ENCODE data around the gene NOVA2.

The NOVA2 gene

DNA sequence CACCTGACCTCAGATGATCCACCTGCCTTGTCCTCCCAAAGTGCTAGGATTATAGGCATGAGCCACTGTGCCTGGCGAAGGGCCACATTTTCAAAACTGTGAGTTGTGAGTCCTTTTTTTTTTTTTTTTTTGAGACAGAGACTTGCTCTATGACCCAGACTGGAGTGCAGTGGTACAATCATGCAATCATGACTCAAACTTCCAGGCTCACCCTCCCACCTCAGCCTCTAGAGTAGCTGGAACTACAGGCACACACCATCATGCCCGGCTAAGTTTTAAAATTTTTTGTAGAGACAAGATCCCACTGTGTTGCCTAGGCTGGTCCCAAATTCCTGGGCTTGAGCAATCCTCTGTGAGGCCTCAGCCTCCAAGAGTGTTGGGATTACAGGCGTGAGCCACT lies 67.4 kb downstream of the NOVA2 start:
- Histone ChIP-seq H3K27ac (ENCODE audit: low read length) (no peak overlapping the region), H4K20me1 (ENCODE audit: insufficient read depth, low read length) (no peaks in the 10 kb centered on the region), H3K4me2 (ENCODE audit: insufficient read depth, low read length) (no peak overlapping the region), H2AFZ (ENCODE audit: low read depth, low read length) (no peak overlapping the region), H3K4me1 (ENCODE audit: insufficient read depth, low read length) (peaks cover 16% of the 10 kb centered on the region), H3K36me3 (ENCODE audit: insufficient read depth, low read length) (peaks cover under 1% of the 10 kb centered on the region; the same call in 1 of the 2 replicates), H3K9ac (ENCODE audit: low read depth, low read length) (no peak overlapping the region), H3K9me3 (ENCODE audit: insufficient read depth, low read length, severe bottlenecking) (no peaks in the 10 kb centered on the region), H3K79me2 (ENCODE audit: insufficient read depth, low read length) (peaks cover 10% of the 10 kb centered on the region), H3K27me3 (ENCODE audit: insufficient read depth, low read length, poor library complexity) (no peaks in the 10 kb centered on the region), H3K4me3 (ENCODE audit: low read depth in 1 of 2, low read length in 2 of 2) (no peak overlapping the region)
- ATAC-seq (ENCODE audit: insufficient read depth, low read depth), result no peak
- no peak for DNase-seq
- TF ChIP-seq EZH2 (IDR thresholded peaks at IDR 0.05; ENCODE audit: borderline replicate concordance, low read depth, low read length, severe bottlenecking), result no peak
- TF ChIP-seq, protein P1, sequence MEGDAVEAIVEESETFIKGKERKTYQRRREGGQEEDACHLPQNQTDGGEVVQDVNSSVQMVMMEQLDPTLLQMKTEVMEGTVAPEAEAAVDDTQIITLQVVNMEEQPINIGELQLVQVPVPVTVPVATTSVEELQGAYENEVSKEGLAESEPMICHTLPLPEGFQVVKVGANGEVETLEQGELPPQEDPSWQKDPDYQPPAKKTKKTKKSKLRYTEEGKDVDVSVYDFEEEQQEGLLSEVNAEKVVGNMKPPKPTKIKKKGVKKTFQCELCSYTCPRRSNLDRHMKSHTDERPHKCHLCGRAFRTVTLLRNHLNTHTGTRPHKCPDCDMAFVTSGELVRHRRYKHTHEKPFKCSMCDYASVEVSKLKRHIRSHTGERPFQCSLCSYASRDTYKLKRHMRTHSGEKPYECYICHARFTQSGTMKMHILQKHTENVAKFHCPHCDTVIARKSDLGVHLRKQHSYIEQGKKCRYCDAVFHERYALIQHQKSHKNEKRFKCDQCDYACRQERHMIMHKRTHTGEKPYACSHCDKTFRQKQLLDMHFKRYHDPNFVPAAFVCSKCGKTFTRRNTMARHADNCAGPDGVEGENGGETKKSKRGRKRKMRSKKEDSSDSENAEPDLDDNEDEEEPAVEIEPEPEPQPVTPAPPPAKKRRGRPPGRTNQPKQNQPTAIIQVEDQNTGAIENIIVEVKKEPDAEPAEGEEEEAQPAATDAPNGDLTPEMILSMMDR (IDR thresholded peaks at IDR 0.05; ENCODE audit: borderline replicate concordance, extremely low read depth, low read length, poor library complexity, severe bottlenecking), result no peak

DNA sequence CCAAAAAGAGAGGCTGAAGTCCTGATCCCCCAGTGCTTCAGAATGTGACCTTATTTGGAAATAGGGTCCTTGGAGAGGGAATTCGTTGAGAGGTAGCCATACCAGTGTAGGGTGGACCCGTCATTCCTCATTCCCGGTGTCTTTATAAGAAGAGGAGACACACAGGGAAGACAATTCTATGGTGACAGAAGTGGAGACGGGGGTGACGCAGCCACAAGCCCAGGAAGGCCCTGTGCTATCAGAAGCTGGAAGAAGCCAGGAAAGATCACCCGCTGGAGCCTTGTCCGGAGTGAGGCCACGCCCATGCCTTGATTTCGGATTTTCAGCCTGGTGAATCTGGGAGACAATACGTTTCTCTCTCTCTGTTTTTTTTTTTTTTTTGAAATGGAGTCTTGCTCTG lies 68.7 kb downstream of the NOVA2 start:
- no peak overlapping the region for H3K4me2 ChIP-seq (ENCODE audit: insufficient read depth, low read length)
- peaks cover 22% of the 10 kb centered on the region for H3K79me2 ChIP-seq (ENCODE audit: insufficient read depth, low read length)
- H3K4me1 ChIP-seq (ENCODE audit: insufficient read depth, low read length), result peaks cover 25% of the 10 kb centered on the region
- H2AFZ ChIP-seq (ENCODE audit: low read depth, low read length), result peak overlapping the region; percentile 40; the same call in 1 of the 2 replicates
- H3K27me3 ChIP-seq (ENCODE audit: insufficient read depth, low read length, poor library complexity), result no peaks in the 10 kb centered on the region
- no peak overlapping the region for H3K4me3 ChIP-seq (ENCODE audit: low read depth in 1 of 2, low read length in 2 of 2)
- no peak for DNase-seq
- H3K27ac ChIP-seq (ENCODE audit: low read length), result no peak overlapping the region
- TF ChIP-seq, protein P1 (IDR thresholded peaks at IDR 0.05; ENCODE audit: borderline replicate concordance, extremely low read depth, low read length, poor library complexity, severe bottlenecking), result no peak
- no peak for TF ChIP-seq EZH2 (IDR thresholded peaks at IDR 0.05; ENCODE audit: borderline replicate concordance, low read depth, low read length, severe bottlenecking)
- ATAC-seq (ENCODE audit: insufficient read depth, low read depth), result no peak
- 0 out of 2 replicates have a peak, but pooled peaks cover under 1% of the 10 kb centered on the region for H4K20me1 ChIP-seq (ENCODE audit: insufficient read depth, low read length)
- peaks cover 12% of the 10 kb centered on the region for H3K36me3 ChIP-seq (ENCODE audit: insufficient read depth, low read length)
- H3K9ac ChIP-seq (ENCODE audit: low read depth, low read length), result no peak overlapping the region
- H3K9me3 ChIP-seq (ENCODE audit: insufficient read depth, low read length, severe bottlenecking), result no peaks in the 10 kb centered on the region

DNA sequence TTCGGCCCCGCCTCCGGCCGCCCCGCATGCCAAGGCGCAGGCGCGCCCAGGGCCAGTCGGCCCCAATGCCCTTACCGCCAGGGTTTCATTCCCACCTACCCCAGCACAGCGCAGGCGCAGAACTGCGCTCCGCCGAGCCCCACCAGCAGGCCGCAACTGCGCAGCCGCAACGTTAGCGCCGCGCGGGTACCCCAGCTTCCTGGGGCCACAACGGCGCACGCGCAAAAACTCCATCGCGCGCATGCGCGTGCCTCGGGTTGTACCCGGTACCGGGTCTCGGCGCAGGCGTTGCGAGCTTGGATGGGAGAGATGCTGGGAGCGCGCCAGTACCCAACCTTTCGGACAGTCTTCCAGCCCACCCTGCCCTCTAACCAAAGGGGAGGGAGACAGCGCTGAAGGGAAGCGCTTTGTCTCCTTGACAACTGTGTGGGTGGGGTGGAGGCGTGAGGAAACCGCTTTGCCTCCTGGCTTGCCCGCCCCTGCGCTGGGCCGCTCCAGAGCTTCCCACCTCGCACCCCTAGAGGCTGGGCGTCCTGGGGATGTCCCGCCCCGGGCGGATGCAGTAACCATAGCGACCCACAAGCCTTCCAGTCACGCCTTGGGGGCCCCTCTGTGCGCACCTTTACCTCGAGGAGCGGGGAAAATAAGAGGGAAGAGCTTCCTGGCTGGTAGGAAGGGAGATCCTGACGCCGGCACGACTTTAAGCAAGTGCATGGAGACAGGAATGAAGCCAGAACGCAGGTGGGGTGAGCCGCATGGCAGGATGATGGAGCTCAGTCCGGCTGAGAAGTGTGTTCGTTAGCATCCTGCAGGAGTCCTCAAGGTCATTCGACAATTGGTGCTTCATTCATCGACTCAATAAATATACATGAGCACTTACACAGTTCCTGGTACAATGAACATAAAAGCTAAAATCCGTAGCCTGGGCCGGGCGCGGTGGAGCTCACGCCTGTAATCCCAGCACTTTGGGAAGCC lies 70.7 kb downstream of the NOVA2 start:
- H3K9me3 ChIP-seq (ENCODE audit: insufficient read depth, low read length, severe bottlenecking), result no peaks in the 10 kb centered on the region
- peak overlapping the region; percentile 87 for H3K4me2 ChIP-seq (ENCODE audit: insufficient read depth, low read length)
- DNase-seq, result peak; percentile 99
- peaks cover 27% of the 10 kb centered on the region for H3K4me1 ChIP-seq (ENCODE audit: insufficient read depth, low read length)
- H3K36me3 ChIP-seq (ENCODE audit: insufficient read depth, low read length), result peaks cover 32% of the 10 kb centered on the region
- TF ChIP-seq, protein P1 (IDR thresholded peaks at IDR 0.05; ENCODE audit: borderline replicate concordance, extremely low read depth, low read length, poor library complexity, severe bottlenecking), result no peak
- no peak for TF ChIP-seq EZH2 (IDR thresholded peaks at IDR 0.05; ENCODE audit: borderline replicate concordance, low read depth, low read length, severe bottlenecking)
- 0 out of 2 replicates have a peak, but pooled peaks cover 4% of the 10 kb centered on the region for H4K20me1 ChIP-seq (ENCODE audit: insufficient read depth, low read length)
- peak overlapping the region; percentile 85 for H3K27ac ChIP-seq (ENCODE audit: low read length)
- peaks cover 25% of the 10 kb centered on the region for H3K79me2 ChIP-seq (ENCODE audit: insufficient read depth, low read length)
- peak overlapping the region; percentile 71 to 87; a peak in 3 of 4 replicates for H3K4me3 ChIP-seq (ENCODE audit: low read depth in 1 of 2, low read length in 2 of 2)
- peak; percentile 90 for ATAC-seq (ENCODE audit: insufficient read depth, low read depth)
- H3K27me3 ChIP-seq (ENCODE audit: insufficient read depth, low read length, poor library complexity), result no peaks in the 10 kb centered on the region
- H3K9ac ChIP-seq (ENCODE audit: low read depth, low read length), result peak overlapping the region; percentile 80
- peak overlapping the region; percentile 94 for H2AFZ ChIP-seq (ENCODE audit: low read depth, low read length)

Data from DND-41 (cell line).